Measurements from ENCODE around the gene ISYNA1.

DNA sequence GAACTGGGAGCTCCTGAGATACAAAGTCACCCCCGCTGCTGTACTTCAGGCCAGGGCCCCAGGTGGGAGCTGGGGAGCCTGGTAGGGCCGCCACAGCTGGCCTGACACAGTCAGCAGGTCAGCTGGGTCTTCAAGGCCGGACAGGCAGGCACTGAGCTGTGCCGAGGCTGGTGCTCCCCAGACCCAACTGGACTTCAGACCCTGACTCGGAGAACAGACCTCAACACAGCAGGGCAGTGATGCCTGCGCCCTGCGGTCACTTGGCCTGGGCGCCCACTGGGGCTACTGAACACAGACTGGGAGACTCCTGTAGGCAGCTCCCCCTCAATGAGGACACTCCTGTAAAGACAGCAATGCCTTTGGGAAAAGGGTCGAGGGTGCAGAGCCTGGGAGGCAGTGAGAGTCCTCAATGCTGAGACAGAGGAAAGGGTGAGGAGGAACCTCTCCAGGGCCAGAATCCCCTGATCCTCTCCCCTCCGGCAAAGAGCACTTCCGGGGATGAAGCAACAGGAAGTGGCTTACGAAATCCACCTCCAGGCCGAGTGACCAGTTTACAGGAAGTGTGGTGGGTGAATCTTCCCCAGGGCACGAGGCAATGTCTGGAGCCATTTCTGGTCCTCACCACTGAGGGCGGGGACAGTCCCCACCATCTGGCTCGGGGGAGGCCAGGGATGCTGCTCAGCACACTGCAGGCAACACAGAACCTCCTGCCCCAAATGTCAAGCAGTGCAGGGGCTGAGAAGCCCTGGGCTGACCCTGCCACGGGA, 40.8 kb upstream of the ISYNA1 start:
- TF ChIP-seq, protein P1, sequence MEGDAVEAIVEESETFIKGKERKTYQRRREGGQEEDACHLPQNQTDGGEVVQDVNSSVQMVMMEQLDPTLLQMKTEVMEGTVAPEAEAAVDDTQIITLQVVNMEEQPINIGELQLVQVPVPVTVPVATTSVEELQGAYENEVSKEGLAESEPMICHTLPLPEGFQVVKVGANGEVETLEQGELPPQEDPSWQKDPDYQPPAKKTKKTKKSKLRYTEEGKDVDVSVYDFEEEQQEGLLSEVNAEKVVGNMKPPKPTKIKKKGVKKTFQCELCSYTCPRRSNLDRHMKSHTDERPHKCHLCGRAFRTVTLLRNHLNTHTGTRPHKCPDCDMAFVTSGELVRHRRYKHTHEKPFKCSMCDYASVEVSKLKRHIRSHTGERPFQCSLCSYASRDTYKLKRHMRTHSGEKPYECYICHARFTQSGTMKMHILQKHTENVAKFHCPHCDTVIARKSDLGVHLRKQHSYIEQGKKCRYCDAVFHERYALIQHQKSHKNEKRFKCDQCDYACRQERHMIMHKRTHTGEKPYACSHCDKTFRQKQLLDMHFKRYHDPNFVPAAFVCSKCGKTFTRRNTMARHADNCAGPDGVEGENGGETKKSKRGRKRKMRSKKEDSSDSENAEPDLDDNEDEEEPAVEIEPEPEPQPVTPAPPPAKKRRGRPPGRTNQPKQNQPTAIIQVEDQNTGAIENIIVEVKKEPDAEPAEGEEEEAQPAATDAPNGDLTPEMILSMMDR (conservative IDR thresholded peaks at IDR 0.05; ENCODE audit: low read depth in 2 of 2) = no peak
- TF ChIP-seq EZH2phosphoT487 (IDR thresholded peaks at IDR 0.05; ENCODE audit: unreplicated experiment) (no peak), EZH2 (IDR thresholded peaks at IDR 0.05; ENCODE audit: low read depth, unreplicated experiment) (no peak), CREB1 (CRISPR knock-in tag; IDR thresholded peaks at IDR 0.05; ENCODE audit: low read depth) (no peak), POLR2AphosphoS5 (IDR thresholded peaks at IDR 0.05; ENCODE audit: low read depth) (no peak), ZNF114 (CRISPR knock-in tag; IDR thresholded peaks at IDR 0.05) (no peak), ZNF331 (CRISPR knock-in tag; IDR thresholded peaks at IDR 0.05; ENCODE audit: low read depth) (no peak), STAT1 (IDR thresholded peaks at IDR 0.05; ENCODE audit: unreplicated experiment) (no peak), JUNB (IDR thresholded peaks at IDR 0.05; ENCODE audit: unreplicated experiment) (no peak)
- TF ChIP-seq, protein P2, sequence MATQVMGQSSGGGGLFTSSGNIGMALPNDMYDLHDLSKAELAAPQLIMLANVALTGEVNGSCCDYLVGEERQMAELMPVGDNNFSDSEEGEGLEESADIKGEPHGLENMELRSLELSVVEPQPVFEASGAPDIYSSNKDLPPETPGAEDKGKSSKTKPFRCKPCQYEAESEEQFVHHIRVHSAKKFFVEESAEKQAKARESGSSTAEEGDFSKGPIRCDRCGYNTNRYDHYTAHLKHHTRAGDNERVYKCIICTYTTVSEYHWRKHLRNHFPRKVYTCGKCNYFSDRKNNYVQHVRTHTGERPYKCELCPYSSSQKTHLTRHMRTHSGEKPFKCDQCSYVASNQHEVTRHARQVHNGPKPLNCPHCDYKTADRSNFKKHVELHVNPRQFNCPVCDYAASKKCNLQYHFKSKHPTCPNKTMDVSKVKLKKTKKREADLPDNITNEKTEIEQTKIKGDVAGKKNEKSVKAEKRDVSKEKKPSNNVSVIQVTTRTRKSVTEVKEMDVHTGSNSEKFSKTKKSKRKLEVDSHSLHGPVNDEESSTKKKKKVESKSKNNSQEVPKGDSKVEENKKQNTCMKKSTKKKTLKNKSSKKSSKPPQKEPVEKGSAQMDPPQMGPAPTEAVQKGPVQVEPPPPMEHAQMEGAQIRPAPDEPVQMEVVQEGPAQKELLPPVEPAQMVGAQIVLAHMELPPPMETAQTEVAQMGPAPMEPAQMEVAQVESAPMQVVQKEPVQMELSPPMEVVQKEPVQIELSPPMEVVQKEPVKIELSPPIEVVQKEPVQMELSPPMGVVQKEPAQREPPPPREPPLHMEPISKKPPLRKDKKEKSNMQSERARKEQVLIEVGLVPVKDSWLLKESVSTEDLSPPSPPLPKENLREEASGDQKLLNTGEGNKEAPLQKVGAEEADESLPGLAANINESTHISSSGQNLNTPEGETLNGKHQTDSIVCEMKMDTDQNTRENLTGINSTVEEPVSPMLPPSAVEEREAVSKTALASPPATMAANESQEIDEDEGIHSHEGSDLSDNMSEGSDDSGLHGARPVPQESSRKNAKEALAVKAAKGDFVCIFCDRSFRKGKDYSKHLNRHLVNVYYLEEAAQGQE (IDR thresholded peaks at IDR 0.05; ENCODE audit: unreplicated experiment) = no peak
- TF ChIP-seq, protein P3, sequence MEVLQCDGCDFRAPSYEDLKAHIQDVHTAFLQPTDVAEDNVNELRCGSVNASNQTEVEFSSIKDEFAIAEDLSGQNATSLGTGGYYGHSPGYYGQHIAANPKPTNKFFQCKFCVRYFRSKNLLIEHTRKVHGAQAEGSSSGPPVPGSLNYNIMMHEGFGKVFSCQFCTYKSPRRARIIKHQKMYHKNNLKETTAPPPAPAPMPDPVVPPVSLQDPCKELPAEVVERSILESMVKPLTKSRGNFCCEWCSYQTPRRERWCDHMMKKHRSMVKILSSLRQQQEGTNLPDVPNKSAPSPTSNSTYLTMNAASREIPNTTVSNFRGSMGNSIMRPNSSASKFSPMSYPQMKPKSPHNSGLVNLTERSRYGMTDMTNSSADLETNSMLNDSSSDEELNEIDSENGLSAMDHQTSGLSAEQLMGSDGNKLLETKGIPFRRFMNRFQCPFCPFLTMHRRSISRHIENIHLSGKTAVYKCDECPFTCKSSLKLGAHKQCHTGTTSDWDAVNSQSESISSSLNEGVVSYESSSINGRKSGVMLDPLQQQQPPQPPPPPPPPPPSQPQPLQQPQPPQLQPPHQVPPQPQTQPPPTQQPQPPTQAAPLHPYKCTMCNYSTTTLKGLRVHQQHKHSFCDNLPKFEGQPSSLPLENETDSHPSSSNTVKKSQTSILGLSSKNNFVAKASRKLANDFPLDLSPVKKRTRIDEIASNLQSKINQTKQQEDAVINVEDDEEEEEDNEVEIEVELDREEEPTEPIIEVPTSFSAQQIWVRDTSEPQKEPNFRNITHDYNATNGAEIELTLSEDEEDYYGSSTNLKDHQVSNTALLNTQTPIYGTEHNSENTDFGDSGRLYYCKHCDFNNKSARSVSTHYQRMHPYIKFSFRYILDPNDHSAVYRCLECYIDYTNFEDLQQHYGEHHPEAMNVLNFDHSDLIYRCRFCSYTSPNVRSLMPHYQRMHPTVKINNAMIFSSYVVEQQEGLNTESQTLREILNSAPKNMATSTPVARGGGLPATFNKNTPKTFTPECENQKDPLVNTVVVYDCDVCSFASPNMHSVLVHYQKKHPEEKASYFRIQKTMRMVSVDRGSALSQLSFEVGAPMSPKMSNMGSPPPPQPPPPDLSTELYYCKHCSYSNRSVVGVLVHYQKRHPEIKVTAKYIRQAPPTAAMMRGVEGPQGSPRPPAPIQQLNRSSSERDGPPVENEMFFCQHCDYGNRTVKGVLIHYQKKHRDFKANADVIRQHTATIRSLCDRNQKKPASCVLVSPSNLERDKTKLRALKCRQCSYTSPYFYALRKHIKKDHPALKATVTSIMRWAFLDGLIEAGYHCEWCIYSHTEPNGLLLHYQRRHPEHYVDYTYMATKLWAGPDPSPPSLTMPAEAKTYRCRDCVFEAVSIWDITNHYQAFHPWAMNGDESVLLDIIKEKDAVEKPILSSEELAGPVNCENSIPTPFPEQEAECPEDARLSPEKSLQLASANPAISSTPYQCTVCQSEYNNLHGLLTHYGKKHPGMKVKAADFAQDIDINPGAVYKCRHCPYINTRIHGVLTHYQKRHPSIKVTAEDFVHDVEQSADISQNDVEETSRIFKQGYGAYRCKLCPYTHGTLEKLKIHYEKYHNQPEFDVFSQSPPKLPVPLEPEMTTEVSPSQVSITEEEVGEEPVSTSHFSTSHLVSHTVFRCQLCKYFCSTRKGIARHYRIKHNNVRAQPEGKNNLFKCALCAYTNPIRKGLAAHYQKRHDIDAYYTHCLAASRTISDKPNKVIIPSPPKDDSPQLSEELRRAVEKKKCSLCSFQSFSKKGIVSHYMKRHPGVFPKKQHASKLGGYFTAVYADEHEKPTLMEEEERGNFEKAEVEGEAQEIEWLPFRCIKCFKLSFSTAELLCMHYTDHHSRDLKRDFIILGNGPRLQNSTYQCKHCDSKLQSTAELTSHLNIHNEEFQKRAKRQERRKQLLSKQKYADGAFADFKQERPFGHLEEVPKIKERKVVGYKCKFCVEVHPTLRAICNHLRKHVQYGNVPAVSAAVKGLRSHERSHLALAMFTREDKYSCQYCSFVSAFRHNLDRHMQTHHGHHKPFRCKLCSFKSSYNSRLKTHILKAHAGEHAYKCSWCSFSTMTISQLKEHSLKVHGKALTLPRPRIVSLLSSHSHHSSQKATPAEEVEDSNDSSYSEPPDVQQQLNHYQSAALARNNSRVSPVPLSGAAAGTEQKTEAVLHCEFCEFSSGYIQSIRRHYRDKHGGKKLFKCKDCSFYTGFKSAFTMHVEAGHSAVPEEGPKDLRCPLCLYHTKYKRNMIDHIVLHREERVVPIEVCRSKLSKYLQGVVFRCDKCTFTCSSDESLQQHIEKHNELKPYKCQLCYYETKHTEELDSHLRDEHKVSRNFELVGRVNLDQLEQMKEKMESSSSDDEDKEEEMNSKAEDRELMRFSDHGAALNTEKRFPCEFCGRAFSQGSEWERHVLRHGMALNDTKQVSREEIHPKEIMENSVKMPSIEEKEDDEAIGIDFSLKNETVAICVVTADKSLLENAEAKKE (CRISPR knock-in tag; IDR thresholded peaks at IDR 0.05) = no peak
